Left renal cortex interstitium (tissue), 4 donors: ENCODE results near the gene STRN3. TPM values are rescaled to one million over a fixed set of nuclear protein-coding genes. Genes with fewer than 3 reads are reported as not detected.

Source experiments
- DNase-seq, 4 donors: peaks; one replicate each; pipeline ENCODE4 v3.0.0-alpha.2; 2013; ENCODE audit warnings: low read depth in 4 of 4, low spot score in 2 of 4, missing footprints in 1 of 4
- polyA plus RNA-seq, 4 donors: library from polyadenylated mRNA; unstranded; fragments of 120-200 nt; gene quantifications; one replicate each; pipeline ENCODE4 v1.2.1, GENCODE V29; 2013; ENCODE audit not compliant: insufficient read length in 4 of 4

Gene STRN3
- polyA plus RNA-seq, 4 donors, result 39.0 to 50.3 (median 46.0) TPM

DNA sequence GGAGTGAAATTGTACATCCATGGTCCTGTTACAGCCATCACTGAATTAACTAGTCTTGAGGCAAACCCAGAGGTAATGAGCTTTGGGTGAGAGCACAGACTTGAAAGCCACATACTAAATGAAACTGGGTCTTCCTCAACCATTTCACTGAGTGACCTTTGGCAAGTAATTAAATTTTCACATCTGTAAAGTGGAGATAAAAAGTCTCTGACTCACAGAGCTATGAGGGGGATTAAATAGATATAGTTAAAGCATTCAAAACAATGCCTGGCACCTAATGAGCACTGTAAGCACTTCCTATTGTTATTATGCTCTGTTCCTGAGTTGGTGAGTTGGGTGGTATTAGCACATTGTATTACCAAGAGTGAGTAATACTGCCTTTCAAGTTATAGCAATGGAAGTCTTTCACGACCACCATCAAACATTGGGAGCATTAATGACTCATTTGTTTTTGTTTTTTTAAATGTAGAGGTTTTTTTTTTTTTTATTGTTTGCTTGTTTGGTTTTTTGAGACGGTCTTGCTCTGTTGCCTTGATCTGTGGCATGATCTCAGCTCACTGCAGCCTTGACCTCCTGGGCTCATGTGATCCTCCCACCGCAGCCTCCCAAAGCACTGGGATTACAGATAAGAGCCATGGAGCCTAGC, 12.5 kb upstream of the STRN3 start:
- DNase-seq, result no peak

DNA sequence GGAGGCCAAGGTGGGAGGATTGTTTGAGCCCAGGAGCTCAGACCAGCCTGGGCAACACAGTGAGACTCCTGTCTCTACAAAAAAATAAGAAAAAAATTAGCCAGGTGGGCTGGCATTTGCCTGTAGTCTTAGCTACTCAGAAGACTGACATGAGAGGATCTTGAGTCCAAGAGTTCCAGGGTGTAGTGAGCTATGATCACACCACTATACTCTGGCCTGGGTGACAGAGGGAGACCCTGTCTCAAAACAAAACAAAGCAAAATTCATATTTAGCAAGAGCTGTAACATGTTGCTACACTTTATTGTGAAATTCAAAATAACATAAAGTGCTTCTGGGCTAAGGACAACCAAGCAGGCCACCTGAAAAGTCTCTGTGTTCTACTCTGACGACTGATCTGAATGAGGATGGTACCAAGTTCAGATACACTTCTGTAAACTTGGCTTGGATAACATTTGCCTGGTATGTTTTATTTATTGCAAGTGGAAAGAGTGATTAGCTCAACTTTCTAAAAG, 11.6 kb upstream of the STRN3 start:
- DNase-seq, result no peak

DNA sequence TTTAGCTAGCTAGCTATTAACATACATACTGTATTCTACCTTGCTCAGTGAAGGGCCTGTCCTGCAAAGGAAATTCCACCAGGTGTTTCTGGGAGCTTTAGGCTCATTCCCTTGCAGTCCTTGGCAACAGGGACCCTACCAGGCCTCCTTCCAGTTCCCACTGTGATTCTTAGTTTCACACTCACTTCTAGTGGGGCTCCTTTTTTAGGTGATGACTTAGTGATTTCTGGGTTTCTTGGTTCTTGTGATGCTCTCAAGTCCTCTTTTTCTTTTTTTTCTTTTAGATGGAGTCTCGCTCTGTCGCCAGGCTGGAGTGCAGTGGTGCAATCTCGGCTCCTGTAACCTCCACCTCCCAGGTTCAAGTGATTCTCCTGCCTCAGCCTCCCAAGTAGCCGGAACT, 10.4 kb upstream of the STRN3 start:
- no peak for DNase-seq

DNA sequence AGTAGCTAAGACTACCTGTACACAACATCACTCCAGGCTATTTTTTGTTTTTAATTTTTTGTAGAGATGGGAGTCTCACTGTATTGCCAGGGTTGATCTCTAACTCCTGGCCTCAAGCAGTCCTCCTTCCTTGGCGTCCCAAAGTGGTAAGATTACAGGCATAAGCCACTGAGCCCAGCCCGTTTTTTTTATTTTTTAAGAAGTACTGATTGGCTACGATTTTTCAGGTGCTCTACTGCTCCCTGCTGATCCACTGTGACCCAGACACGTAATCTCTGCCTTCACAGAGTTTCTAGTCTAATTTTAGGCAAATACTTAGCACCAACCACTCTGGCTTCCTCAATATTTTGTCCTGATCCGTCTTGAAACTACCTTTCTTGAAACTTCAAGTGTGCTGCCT, 4.3 kb upstream of the STRN3 start:
- no peak for DNase-seq

DNA sequence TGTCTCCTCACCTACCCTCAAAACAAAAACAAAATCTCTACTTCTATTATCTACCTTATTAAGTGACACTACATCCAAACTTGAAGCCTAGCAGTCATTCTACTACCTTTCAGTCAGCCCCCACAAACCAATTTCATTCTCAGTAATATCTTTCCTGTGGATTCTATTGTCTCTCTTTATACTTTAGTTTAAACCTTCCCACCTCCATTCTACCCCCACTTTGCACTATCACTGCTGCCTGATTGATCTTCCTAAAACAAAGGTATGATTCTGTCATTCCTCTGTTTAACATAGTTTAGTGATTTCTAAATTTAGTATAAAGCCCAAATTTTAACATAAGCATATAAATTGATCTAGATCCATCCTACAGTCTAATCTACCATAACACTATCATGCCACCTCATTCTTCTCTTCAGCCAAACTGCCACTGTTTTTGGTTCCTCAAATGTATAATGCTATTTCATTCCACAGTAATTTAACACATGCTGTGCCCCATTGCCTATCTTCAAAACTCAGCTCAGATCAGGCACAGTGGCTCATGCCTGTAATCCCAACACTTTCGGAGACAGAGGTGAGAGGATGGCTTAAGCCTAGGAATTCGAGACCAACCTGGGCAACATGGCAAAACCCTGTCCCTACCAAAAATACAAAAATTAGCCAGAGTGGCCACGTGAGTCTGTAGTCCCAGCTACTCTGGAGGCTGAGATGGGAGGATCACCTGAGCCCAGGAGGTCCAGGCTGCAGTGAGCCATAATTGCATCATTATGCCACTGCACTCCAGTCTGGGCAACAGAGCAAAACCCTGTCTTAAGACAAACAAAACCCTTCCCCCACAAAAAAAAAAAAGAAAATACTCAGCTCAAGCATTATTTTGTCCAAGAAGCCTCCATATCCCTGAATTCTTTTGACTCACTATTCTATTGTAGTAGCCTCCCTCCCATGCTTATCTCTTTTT, 3.1 kb upstream of the STRN3 start:
- DNase-seq, result no peak

DNA sequence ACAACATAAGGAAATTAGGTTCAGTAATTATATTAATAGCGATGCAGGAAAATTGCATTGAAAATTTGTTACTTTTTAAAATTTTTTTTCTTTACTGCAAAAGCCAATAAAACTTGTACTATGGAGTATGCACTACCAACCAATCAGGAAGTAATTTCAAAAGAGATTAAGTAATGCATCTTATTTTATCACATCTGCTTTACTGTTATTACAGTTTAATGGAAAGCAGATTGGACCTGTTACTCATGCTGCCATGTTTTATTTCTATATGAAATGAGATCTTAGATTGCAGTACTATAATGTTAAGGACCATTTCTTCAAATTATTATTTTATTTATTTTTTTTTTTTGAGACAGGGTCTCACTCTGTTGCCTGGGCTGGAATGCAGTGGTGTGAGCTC, 1.7 kb upstream of the STRN3 start:
- DNase-seq, result no peak

DNA sequence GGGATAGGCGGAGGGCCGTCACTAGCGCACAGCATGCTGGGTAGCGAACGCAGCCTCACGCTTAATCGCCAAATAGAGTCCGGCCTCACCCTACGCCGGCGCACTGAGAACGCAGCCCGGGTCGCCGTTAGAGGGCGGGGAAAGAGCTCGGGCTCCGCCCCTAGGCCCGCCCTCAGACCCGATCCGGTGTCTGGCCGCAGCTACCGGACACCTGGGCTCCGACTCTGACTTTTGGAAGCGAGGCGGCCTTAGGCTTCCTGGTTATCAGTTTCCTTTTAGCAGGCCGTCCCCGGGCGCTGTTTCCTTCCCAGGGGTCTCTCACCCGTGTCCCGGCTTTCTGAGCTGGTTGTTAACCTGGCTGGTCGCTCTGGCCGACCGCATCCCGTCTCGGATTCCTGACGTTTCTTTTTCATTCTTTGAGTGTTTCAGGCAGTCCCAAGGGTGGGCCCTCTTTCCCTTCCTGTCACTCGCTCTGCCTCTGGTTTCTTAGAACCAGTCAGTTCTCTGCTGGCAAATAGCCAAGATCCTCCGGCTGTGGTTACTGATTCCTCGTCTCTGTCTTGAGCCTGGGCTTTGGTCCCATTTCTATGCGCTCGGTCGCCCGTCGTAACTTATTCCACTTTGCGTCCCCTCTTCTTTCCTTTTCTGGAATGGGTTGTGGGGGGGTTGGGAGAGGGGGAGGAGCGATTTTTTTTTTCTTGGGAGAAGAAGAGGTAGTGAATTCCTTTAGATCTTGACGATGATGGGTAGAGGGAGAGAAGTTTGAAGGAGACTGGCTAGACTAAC, 464 bp upstream of the STRN3 start:
- DNase-seq, result peak; percentile 90 to 94 (median 92)

DNA sequence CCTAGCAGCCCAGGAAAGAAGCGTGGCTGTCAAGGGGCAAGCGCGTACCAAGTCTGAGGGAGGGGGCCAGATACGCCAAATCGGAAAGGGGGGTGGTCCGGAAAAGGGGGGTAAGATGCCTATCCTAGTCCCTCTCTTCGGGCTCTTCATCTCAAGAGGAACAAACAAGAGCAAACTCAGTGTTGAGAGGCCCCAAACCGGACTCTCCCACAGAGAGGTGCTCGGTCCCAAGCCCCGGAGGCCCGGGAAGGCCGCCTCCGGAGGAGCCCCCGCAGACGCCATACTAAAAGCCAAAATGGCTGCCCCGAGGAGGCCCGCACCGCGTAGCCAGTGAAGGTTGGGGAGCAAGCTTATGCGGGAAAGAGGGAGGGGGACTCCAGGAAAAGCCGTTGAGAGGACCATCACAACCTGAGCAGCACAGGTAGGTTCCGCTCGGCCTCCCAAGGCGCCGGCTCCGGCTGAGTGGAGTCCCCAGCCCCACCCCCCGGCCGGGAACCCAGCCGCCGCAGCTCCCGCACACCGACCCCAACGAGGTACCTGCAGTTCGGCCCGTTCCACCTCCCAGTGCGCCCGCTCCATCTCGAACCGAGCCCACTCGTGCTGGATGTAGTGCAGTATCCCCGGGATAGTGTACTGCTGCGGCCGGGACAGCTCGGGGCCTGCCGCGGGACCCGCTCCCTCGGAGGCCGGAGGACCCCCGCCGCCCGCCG, 657 bp downstream of the STRN3 start, which contains the start of gene AP4S1:
Gene AP4S1, plus strand, starts transcription at position 283 of the 710 bp plus-strand sequence. CDS start 40,548 bp downstream, outside the sequence.
- DNase-seq, result peak; percentile 40 to 46 (median 44)

DNA sequence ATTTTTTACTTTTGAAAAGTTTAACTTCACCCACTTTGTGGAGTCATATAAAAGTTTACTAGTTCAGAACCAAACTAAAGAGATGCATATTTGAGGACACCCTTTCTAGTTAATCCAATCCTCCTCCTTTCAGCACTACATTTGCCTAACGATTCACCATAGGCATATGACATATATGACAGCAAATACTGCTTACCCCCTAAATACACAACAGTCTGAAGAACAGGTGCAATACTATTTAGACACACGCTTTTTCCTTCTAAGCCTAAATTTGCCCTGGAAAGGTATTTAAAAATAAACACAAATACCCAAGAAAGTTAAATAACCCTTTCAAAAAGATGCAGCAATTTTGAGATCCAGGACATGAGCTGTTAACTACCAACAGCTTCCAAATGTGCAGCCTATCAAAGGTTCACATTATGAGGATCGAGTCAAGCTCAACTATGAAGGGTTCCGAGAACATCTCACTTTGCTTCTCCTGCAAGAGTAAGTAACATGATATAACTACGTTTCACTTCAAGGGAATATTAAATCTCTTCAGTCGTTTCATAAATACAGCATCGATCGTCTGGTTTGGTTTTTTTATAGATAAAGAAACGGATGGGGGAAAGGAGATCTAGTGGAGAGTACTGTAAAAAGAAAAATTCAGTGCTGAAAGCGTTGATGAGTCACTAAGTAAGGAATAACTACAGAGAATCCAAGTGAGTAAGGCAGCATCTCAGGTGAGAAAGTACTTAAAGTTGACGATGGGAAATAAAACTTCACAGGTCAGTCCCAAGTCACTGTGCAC, 1.4 kb downstream of the STRN3 start:
- peak in 3 of 4 donors; percentile 18 to 21 (median 21) for DNase-seq

DNA sequence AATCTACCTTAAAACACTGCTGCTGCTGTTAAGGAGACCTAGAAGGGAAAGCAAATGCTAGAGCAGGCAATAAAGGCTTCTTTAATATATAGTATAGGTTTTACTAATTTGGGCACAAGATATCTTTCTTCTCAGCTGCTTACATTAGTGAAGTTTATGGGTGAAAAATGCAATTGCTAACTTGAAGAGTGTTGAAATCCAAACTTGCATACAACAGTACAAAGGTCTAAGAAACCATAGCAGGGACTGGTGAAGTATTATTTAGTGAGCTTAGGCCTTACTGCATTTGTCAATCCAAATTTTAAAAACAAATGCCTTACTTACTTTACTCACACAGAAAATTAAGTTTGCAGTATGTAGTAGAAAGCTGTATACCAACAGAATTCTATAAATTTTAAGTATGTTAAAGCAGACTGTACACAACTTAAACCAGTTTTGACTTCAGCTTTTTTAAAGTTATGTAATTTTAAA, 2.1 kb downstream of the STRN3 start:
- no peak for DNase-seq

DNA sequence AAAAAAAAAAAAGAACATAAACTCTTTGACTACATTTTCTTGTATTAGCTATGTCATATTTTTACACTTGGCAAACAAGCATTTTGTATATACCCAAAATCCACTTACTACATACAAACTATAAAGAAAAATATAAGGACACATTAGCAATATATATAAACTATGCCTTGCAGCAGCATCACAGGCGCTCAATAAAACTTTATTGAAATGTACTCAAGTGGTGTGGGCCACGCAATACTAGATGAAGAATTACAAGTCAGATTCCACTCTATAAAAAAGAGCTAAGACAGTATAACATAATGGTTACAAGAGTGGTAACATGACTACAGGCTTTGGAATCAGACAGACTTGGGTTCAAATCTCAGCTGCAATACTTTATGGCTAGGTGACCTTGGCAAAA, 3.8 kb downstream of the STRN3 start:
- no peak for DNase-seq

DNA sequence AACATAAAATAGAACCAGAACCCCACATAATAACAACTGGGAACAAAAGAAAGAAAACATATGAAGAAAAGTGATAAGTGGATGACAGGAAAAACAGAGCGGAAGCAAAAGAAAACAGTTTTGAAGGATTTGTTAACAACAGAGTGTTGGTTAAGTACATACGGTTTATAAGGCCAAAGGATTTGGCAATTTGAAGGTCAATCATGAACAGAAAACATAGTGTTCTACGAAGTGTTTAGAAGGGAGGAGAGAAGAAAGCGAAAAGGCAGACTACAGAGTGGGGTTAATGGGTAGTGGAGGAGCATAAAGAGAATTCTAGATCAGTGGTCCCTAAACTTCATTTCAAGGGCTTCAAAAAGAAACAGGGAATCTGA, 4.6 kb downstream of the STRN3 start:
- no peak for DNase-seq

DNA sequence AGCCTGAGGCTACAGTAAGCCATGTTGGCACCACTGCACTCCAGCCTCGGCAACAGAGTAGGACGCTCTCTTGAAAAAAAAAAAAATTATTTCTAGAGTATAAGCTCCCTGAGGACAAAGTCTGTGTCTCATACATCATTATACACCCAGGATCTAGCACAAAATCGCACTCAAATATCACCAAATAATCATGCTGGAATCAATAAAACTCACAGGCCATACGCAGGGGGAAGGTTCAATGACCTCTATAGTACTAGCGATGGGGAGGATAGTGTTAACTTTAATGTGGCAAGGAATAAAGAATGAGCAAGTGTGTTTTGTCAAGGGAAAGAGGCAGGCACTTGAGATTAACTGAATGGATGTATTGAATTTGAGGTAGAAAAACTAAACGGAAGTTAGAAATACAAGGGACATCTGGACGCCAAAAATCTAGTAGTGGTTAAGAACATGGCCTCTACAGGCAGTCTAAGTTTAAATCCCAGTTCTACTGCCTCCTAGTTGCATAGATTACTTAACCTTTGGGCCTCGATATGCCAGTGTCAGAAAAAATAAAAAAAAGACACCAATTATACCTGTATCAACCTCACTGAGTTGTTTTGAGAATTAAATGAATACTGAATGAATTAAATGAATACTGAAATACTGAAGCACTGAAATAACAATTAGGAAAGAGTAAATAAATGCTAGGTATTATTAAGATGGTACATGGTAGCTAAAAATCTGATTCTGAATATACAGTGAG, 5.2 kb downstream of the STRN3 start:
- no peak for DNase-seq

DNA sequence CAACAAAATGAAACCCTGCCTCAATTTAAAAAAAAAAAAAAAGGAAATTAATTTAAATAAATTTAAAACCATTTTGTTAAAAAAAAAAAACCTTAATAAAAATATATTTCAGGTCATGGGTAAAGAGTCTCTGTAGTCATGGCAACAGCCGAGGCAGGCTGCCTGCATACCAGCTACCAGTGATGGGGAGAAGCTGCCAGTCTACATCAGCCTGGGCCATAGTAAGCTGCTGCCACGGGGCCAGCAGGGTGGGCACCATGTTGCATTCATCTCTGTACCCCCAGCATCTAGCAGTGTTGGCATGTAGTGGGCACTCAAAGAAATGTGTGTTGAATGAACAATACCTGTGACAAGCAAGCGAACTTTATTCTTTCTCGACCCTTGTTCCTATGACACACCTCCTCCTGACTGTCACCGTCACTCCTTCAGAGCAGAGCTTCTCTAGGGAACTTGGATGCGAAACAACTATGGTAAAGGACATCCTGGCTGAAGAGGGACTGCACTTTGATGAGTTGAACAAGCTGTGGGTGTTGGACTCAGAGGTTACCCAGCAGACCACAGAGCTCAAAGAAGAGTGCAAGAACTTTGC, 8.0 kb downstream of the STRN3 start:
- DNase-seq, result no peak

DNA sequence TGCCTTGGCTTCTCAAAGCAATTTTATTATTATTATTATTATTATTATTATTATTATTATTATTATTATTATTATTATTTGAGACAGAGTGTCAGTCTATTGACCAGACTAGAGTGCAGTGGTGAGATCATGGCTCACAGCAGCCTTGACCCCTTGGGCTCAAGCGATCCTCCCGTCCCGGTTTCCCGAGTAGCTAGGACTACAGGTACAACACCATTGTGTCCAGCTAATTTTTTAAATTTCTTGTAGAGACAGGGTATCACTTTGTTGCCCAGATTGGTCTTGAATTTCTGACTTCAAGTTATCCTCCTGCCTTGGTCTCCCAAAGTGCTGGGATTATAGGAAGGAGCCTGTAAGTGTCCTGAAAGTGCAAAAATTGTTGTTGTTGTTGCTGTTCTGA, 12.3 kb downstream of the STRN3 start:
- no peak for DNase-seq

DNA sequence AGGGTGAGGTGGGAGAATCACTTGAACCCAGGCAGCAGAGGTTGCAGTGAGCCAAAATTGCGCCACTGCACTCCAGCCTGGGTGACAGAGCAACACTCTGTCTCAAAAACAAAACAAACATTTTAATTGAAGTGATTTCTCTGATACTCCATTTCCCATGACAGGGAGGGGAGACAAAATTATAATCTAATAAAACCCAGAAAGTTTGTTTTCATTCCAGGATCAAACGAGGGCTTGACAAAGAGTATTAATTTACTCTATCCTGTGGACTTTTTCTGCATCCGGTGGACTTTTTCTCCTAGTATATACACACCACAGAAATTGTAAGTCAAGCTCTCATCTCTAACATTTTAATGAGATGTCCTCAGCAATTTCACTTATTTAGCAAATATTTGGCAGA, 15.2 kb downstream of the STRN3 start:
- DNase-seq, result no peak

DNA sequence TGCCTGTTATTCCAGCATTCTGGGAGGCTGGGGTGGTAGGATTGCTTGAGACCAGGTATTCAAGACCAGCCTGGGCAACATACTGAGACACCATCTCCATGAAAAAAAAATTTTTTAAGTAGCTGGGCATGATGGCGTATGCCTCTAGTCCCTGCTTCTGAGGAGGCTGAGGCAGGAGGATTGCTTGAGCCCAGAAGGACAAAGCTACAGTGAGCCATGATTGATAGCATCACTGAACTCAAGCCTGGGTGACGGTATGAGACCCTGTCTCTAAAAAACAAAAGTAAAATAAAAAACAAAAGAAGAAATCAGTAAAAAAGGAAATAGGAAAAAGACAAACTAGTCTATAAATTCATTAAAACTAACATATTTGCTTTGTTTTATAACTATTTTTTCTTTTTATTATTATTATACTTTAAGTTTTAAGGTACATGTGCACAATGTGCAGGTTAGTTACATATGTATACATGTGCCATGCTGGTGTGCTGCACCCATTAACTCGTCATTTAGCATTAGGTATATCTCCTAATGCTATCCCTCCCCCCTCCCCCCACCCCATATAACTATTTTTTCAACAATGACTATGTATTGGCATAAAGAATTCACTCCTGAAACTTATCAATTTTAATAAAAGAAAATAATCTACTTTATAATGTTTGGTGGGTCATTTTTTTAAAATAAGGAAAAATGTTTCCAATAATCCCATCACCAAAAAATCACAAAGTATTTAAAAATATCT, 16.2 kb downstream of the STRN3 start:
- no peak for DNase-seq

DNA sequence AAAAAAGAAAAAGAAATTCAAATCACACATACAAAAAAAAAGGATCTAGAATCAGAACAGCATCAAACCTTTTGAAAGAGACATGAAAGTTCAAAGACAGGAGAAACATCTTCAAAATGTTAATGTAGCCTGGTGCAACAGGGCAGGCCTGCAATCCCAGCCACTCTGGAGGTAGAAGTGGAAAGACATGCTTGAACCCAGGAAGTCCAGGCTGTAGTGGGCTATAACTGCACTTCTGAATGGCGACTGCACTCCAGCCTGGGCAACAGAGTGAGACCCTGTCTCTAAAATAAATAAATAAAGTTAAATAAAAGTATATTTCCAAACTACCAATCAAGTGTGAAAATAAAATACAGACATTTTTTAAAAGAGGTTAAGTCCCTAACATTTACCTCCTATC, 19.5 kb downstream of the STRN3 start:
- DNase-seq, result no peak
